Fibroblast of upper back skin (primary cell): ENCODE measurements around the gene TMPRSS3.

Source experiments
- DNase-seq: peaks from one replicate; pipeline ENCODE4 v3.0.0-alpha.2; 2013

Gene TMPRSS3

GRCh38 chr21:42387164-42387563 is 8.7 kb downstream of the TMPRSS3 start:
- DNase-seq, result peak; percentile 2

- no peak for DNase-seq
These were observed 9.7 kb downstream of the TMPRSS3 start for GRCh38 chr21:42386034-42386591.

- DNase-seq, result no peak
These were observed 10.2 kb downstream of the TMPRSS3 start for GRCh38 chr21:42385619-42386018.

GRCh38 chr21:42384989-42385388 is 10.9 kb downstream of the TMPRSS3 start:
- DNase-seq, result no peak

- no peak for DNase-seq
These were observed 11.5 kb downstream of the TMPRSS3 start for GRCh38 chr21:42384156-42384945.

- no peak for DNase-seq
These were observed 12.5 kb downstream of the TMPRSS3 start for GRCh38 chr21:42383331-42383730.

GRCh38 chr21:42382915-42383314 is 12.9 kb downstream of the TMPRSS3 start:
- DNase-seq, result no peak

GRCh38 chr21:42381347-42381984 is 14.4 kb downstream of the TMPRSS3 start:
- peak; percentile 6 for DNase-seq

GRCh38 chr21:42379426-42380215 is 16.2 kb downstream of the TMPRSS3 start:
- DNase-seq, result no peak

GRCh38 chr21:42378418-42378817 is 17.4 kb downstream of the TMPRSS3 start:
- no peak for DNase-seq

- no peak for DNase-seq
These were observed 17.9 kb downstream of the TMPRSS3 start for GRCh38 chr21:42377951-42378340.

- DNase-seq, result no peak
These were observed 18.5 kb downstream of the TMPRSS3 start for GRCh38 chr21:42377211-42377950.

- no peak for DNase-seq
These were observed 19.4 kb downstream of the TMPRSS3 start for GRCh38 chr21:42376338-42376982.

- no peak for DNase-seq
These were observed 19.9 kb downstream of the TMPRSS3 start for GRCh38 chr21:42375966-42376337.

- DNase-seq, result no peak
These were observed 20.3 kb downstream of the TMPRSS3 start for GRCh38 chr21:42375506-42375905.

GRCh38 chr21:42374864-42375499 is 20.9 kb downstream of the TMPRSS3 start:
- no peak for DNase-seq

GRCh38 chr21:42374457-42374856 is 21.4 kb downstream of the TMPRSS3 start:
- DNase-seq, result no peak

- no peak for DNase-seq
These were observed 21.9 kb downstream of the TMPRSS3 start for GRCh38 chr21:42373908-42374455.

- DNase-seq, result no peak
These were observed 22.5 kb downstream of the TMPRSS3 start for GRCh38 chr21:42373196-42373907.

GRCh38 chr21:42370894-42371654 is 24.8 kb downstream of the TMPRSS3 start:
- no peak for DNase-seq
